BLaER1 (cell line): ENCODE data around the gene DPP7.
"Not testable (repeated sequence)": the region's sequence is repeated elsewhere in the genome, so short reads cannot be mapped to it uniquely, and the experiment has no call there.

Experiments used
- H3K27ac ChIP-seq: shearing (Covaris generic); formaldehyde crosslinking; 2 replicates; pipeline ENCODE4 v1.8.1; 2022
- H3K27me3 ChIP-seq: shearing (Covaris generic); formaldehyde crosslinking; 2 replicates; pipeline ENCODE4 v1.8.1; 2022
- H3K36me3 ChIP-seq: shearing (Covaris generic); formaldehyde crosslinking; 2 replicates; pipeline ENCODE4 v1.8.1; 2022
- H3K4me1 ChIP-seq: shearing (Covaris generic); formaldehyde crosslinking; 2 replicates; pipeline ENCODE4 v1.8.1; 2022
- H3K4me2 ChIP-seq: shearing (Covaris generic); formaldehyde crosslinking; 2 replicates; pipeline ENCODE4 v1.8.1; 2022
- H3K4me3 ChIP-seq: shearing (Covaris generic); formaldehyde crosslinking; 2 replicates; pipeline ENCODE4 v1.8.1; 2022
- H3K9ac ChIP-seq: shearing (Covaris generic); formaldehyde crosslinking; 2 replicates; pipeline ENCODE4 v1.8.1; 2022
- H3K9me3 ChIP-seq: shearing (Covaris generic); formaldehyde crosslinking; 2 replicates; pipeline ENCODE4 v1.8.1; 2022
- H4K20me1 ChIP-seq: shearing (Covaris generic); formaldehyde crosslinking; 2 replicates; pipeline ENCODE4 v1.8.1; 2022
- Cebpa-rat ChIP-seq: shearing (Covaris generic); IDR thresholded peaks from 2 replicates; pipeline ENCODE4 v1.8.1; 2022

Gene DPP7

GRCh38 chr9:137067860-137068538, 46.5 kb downstream of the DPP7 start:
- peak overlapping the region; percentile 82 for H3K4me3 ChIP-seq
- peak overlapping the region; percentile 86; the same call in 1 of the 2 replicates for H3K27ac ChIP-seq
- no peaks in the 10 kb centered on the region for H3K27me3 ChIP-seq
- H3K9me3 ChIP-seq: no peaks in the 10 kb centered on the region
- TF ChIP-seq Cebpa-rat: no peak
- H3K4me2 ChIP-seq: peak overlapping the region; percentile 100
- peak overlapping the region; percentile 79 for H3K9ac ChIP-seq
- peaks cover 40% of the 10 kb centered on the region for H3K4me1 ChIP-seq
- H4K20me1 ChIP-seq: peaks cover 72% of the 10 kb centered on the region
- peaks cover 42% of the 10 kb centered on the region for H3K36me3 ChIP-seq

- Histone ChIP-seq H3K27me3 (no peaks in the 10 kb centered on the region), H3K9me3 (no peaks in the 10 kb centered on the region), H3K4me1 (peaks cover 40% of the 10 kb centered on the region), H3K9ac (no peak overlapping the region), H3K27ac (no peak overlapping the region), H3K36me3 (peaks cover 45% of the 10 kb centered on the region), H3K4me3 (no peak overlapping the region), H3K4me2 (no peak overlapping the region), H4K20me1 (peaks cover 72% of the 10 kb centered on the region)
- no peak for TF ChIP-seq Cebpa-rat
These were observed 48.3 kb downstream of the DPP7 start for GRCh38 chr9:137066096-137066861.

- Histone ChIP-seq H3K9ac (no peak overlapping the region), H3K9me3 (no peaks in the 10 kb centered on the region), H3K36me3 (peaks cover 45% of the 10 kb centered on the region), H4K20me1 (peaks cover 72% of the 10 kb centered on the region), H3K4me3 (no peak overlapping the region), H3K4me1 (peaks cover 33% of the 10 kb centered on the region), H3K4me2 (no peak overlapping the region), H3K27me3 (no peaks in the 10 kb centered on the region), H3K27ac (no peak overlapping the region)
- no peak for TF ChIP-seq Cebpa-rat
These were observed 49.1 kb downstream of the DPP7 start for GRCh38 chr9:137065336-137065967.

- TF ChIP-seq Cebpa-rat: no peak
- H3K27me3 ChIP-seq: no peaks in the 10 kb centered on the region
- H4K20me1 ChIP-seq: peaks cover 68% of the 10 kb centered on the region
- no peak overlapping the region for H3K27ac ChIP-seq
- H3K4me2 ChIP-seq: no peak overlapping the region
- H3K4me1 ChIP-seq: peaks cover 33% of the 10 kb centered on the region
- no peaks in the 10 kb centered on the region for H3K9me3 ChIP-seq
- H3K9ac ChIP-seq: no peak overlapping the region
- H3K36me3 ChIP-seq: peaks cover 45% of the 10 kb centered on the region
- no peak overlapping the region for H3K4me3 ChIP-seq
These were observed 49.7 kb downstream of the DPP7 start for GRCh38 chr9:137064880-137065164.

GRCh38 chr9:137064027-137064879, 50.3 kb downstream of the DPP7 start:
- TF ChIP-seq Cebpa-rat: no peak
- no peak overlapping the region for H3K9ac ChIP-seq
- H3K27ac ChIP-seq: no peak overlapping the region

GRCh38 chr9:137063311-137064026, 51.1 kb downstream of the DPP7 start:
- Histone ChIP-seq H3K9me3 (no peaks in the 10 kb centered on the region), H3K9ac (no peak overlapping the region), H3K27me3 (no peaks in the 10 kb centered on the region), H3K4me1 (peaks cover 20% of the 10 kb centered on the region), H3K27ac (no peak overlapping the region), H3K36me3 (peaks cover 45% of the 10 kb centered on the region), H3K4me2 (no peak overlapping the region), H3K4me3 (no peak overlapping the region), H4K20me1 (peaks cover 55% of the 10 kb centered on the region)
- no peak for TF ChIP-seq Cebpa-rat

More at GRCh38 chr9:137064027-137064879, 50.3 kb downstream of the DPP7 start:
- Histone ChIP-seq H3K9me3 (no peaks in the 10 kb centered on the region), H3K27me3 (no peaks in the 10 kb centered on the region), H3K36me3 (peaks cover 45% of the 10 kb centered on the region), H4K20me1 (peaks cover 63% of the 10 kb centered on the region), H3K4me3 (no peak overlapping the region), H3K4me1 (peaks cover 28% of the 10 kb centered on the region), H3K4me2 (no peak overlapping the region)

- not testable (repeated sequence) for H3K9ac ChIP-seq, H3K4me2 ChIP-seq, H3K27ac ChIP-seq, H3K4me3 ChIP-seq, H3K27me3 ChIP-seq, H3K9me3 ChIP-seq
- Histone ChIP-seq H4K20me1 (peaks cover 48% of the 10 kb centered on the region), H3K4me1 (peaks cover 14% of the 10 kb centered on the region), H3K36me3 (peaks cover 45% of the 10 kb centered on the region)
These were observed 51.7 kb downstream of the DPP7 start for GRCh38 chr9:137062798-137063197.

- peaks cover 9% of the 10 kb centered on the region for H3K4me1 ChIP-seq
- H3K27me3 ChIP-seq: no peaks in the 10 kb centered on the region
- H3K9ac ChIP-seq: no peak overlapping the region
- H3K36me3 ChIP-seq: peaks cover 45% of the 10 kb centered on the region
- no peak for TF ChIP-seq Cebpa-rat
- H3K27ac ChIP-seq: no peak overlapping the region
- no peak overlapping the region for H3K4me2 ChIP-seq
- no peak overlapping the region for H3K4me3 ChIP-seq
- peaks cover 44% of the 10 kb centered on the region for H4K20me1 ChIP-seq
- no peaks in the 10 kb centered on the region for H3K9me3 ChIP-seq
These were observed 52.1 kb downstream of the DPP7 start for GRCh38 chr9:137062384-137062783.
